Upper lobe of right lung (tissue), 1 donor: Measurements from ENCODE around the gene GPC5. TPM values are rescaled to one million over a fixed set of nuclear protein-coding genes. Genes with fewer than 3 reads are reported as not detected.

Source experiments
- ATAC-seq: fragments of 200-7000 bp; cut with Tn5 transposase; one replicate; pipeline ENCODE4 v1.9.1; 2020; ENCODE audit warnings: mild to moderate bottlenecking, moderate library complexity
- DNase-seq: peaks from one replicate; pipeline ENCODE4 v3.0.0-alpha.2; 2020
- H3K27ac ChIP-seq: fragments of 200-600 bp; one replicate; pipeline ENCODE4 v1.8.0; 2022
- H3K27me3 ChIP-seq: fragments of 200-600 bp; one replicate; pipeline ENCODE4 v1.8.0; 2022; ENCODE audit warnings: mild to moderate bottlenecking
- H3K36me3 ChIP-seq: fragments of 200-600 bp; one replicate; pipeline ENCODE4 v1.8.0; 2022
- H3K4me1 ChIP-seq: fragments of 200-600 bp; one replicate; pipeline ENCODE4 v1.8.0; 2022
- H3K4me3 ChIP-seq: fragments of 200-600 bp; one replicate; pipeline ENCODE4 v1.8.0; 2022; ENCODE audit warnings: mild to moderate bottlenecking
- H3K9me3 ChIP-seq: fragments of 200-600 bp; one replicate; pipeline ENCODE4 v1.8.0; 2022
- intact Hi-C: fragments of 100-400 bp; cut with DNase I; formaldehyde crosslinking; loops from one replicate; pipeline ENCODE4 v1.11.0; 2022
- total RNA-seq: library from RNA; stranded (reverse); fragmentation: NEBNext Ultra II Directional; extraction: Animal tissue kit (Norgen Biotek cat#: 25700); gene quantifications from one replicate; pipeline ENCODE4 v1.2.1, GENCODE V29; 2021
- TF ChIP-seq, protein P1 (sequence below): fragments of 200-600 bp; IDR thresholded peaks from one replicate; pipeline ENCODE4 v1.8.0; 2022; ENCODE audit warnings: antibody characterized with exemption
- donor health status: DM: no; HTN: yes; CAD: no; lungs with severe emphysema.

Gene GPC5
- total RNA-seq, 1 donor from 2014 or later = 8.1 TPM

GRCh38 chr13:92553470-92554114 is 1155.2 kb downstream of the GPC5 start:
- H3K27me3 ChIP-seq = no peaks in the 10 kb centered on the region
- H3K4me1 ChIP-seq = no peaks in the 10 kb centered on the region
- DNase-seq (no peak), ATAC-seq (no peak)
- TF ChIP-seq, protein P1, sequence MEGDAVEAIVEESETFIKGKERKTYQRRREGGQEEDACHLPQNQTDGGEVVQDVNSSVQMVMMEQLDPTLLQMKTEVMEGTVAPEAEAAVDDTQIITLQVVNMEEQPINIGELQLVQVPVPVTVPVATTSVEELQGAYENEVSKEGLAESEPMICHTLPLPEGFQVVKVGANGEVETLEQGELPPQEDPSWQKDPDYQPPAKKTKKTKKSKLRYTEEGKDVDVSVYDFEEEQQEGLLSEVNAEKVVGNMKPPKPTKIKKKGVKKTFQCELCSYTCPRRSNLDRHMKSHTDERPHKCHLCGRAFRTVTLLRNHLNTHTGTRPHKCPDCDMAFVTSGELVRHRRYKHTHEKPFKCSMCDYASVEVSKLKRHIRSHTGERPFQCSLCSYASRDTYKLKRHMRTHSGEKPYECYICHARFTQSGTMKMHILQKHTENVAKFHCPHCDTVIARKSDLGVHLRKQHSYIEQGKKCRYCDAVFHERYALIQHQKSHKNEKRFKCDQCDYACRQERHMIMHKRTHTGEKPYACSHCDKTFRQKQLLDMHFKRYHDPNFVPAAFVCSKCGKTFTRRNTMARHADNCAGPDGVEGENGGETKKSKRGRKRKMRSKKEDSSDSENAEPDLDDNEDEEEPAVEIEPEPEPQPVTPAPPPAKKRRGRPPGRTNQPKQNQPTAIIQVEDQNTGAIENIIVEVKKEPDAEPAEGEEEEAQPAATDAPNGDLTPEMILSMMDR = no peak
- H3K27ac ChIP-seq = no peak overlapping the region
- H3K9me3 ChIP-seq = no peaks in the 10 kb centered on the region
- intact Hi-C loops = no loop called here
- H3K36me3 ChIP-seq = no peaks in the 10 kb centered on the region
- no peak overlapping the region for H3K4me3 ChIP-seq

DNA sequence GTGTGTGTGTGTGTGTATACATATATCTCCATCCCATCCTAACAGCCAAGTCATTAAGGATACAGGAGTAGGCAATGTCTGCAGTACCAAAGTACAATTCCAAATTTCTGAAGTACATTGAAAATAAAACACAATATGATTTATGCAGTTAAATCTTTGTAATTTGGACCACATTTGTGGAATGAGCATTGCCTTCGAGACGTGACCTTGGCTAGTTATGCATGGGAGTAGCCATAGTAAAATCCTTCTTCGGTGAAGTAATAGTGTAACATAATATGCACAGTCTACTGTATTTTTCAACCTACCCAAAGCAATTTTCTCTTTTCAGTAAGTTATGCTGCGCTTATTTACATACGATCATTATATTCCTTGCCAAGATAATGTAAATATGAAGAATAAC is 1162.5 kb downstream of the GPC5 start:
- Histone ChIP-seq H3K27ac (no peak overlapping the region), H3K4me3 (no peak overlapping the region), H3K4me1 (no peaks in the 10 kb centered on the region), H3K27me3 (no peaks in the 10 kb centered on the region), H3K36me3 (no peaks in the 10 kb centered on the region), H3K9me3 (no peaks in the 10 kb centered on the region)
- ATAC-seq = no peak
- TF ChIP-seq, protein P1 = no peak
- no peak for DNase-seq
- intact Hi-C loops = no loop called here

GRCh38 chr13:92564942-92565341 is 1166.5 kb downstream of the GPC5 start:
- Histone ChIP-seq H3K4me1 (no peaks in the 10 kb centered on the region), H3K4me3 (no peak overlapping the region), H3K27ac (no peak overlapping the region), H3K36me3 (no peaks in the 10 kb centered on the region), H3K9me3 (no peaks in the 10 kb centered on the region), H3K27me3 (no peaks in the 10 kb centered on the region)
- TF ChIP-seq, protein P1 = no peak
- DNase-seq = no peak
- ATAC-seq = no peak
- intact Hi-C loops = no loop called here

DNA sequence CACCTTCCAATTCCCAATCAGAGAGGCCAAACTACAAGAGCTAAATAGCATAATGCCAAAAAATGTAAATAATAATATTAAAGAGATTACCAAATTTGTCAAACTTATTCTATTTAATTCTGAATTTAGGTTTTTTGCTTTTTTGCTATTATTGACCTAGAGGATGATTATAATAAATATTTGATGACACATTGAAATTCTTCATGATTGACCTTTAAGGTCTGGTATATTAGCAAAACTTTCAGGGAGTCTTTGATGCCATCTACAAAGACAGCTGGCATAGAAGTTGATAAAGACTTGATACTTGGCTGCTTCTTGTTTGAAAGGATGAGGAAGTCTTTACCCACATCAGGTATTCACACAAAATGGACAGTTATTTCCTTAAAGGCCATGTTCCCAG is 1168.3 kb downstream of the GPC5 start:
- ATAC-seq (no peak), DNase-seq (no peak)
- no peak overlapping the region for H3K27ac ChIP-seq
- no peaks in the 10 kb centered on the region for H3K27me3 ChIP-seq
- H3K4me1 ChIP-seq = no peaks in the 10 kb centered on the region
- H3K36me3 ChIP-seq = no peaks in the 10 kb centered on the region
- TF ChIP-seq, protein P1 = no peak
- no peaks in the 10 kb centered on the region for H3K9me3 ChIP-seq
- H3K4me3 ChIP-seq = no peak overlapping the region
- intact Hi-C loops = no loop called here

- H3K9me3 ChIP-seq = no peaks in the 10 kb centered on the region
- DNase-seq (no peak), ATAC-seq (no peak)
- H3K36me3 ChIP-seq = no peaks in the 10 kb centered on the region
- no peak overlapping the region for H3K4me3 ChIP-seq
- no peak overlapping the region for H3K27ac ChIP-seq
- H3K27me3 ChIP-seq = no peaks in the 10 kb centered on the region
- H3K4me1 ChIP-seq = no peaks in the 10 kb centered on the region
- TF ChIP-seq, protein P1 = no peak
- intact Hi-C loops = no loop called here
Observed at GRCh38 chr13:92572190-92572589, 1173.8 kb downstream of the GPC5 start.
